Measurements from ENCODE around the gene PTN. TPM values are rescaled to one million over a fixed set of nuclear protein-coding genes. Genes with fewer than 3 reads are reported as not detected.

The PTN gene
- total and polyA plus RNA-seq, 9 of the 15 experiments (the other 6 are each of a cell fraction or from before 2014, with no cell fraction given): not detected

GRCh38 chr7:137304165-137304564 is 39.4 kb downstream of the PTN start:
- no peak for FAIRE-seq
- no peak overlapping the region for H3K4me3 ChIP-seq
- no TSS peak for BruUV-seq (replicated peaks)
- H2AFZ ChIP-seq (ENCODE audit: low read depth, low read length): no peak overlapping the region
- H3K4me1 ChIP-seq (replicated peaks in 1 of 2; ENCODE audit: control insufficient read depth in 2 of 2, insufficient read depth in 2 of 2, low read length in 2 of 2): no peaks in the 10 kb centered on the region
- no peaks in the 10 kb centered on the region for H3K9me1 ChIP-seq (ENCODE audit: control insufficient read depth, insufficient read depth, low read length)
- no peak overlapping the region for H3K4me2 ChIP-seq (ENCODE audit: insufficient read depth, low read length)
- DNase-seq (ENCODE audit: extremely low read depth in 1 of 4, low spot score in 3 of 4): no peak
- intact Hi-C loops (cut with micrococcal nuclease) (no loop called here), in situ Hi-C loops (cut with MboI) (no loop called here)
- H3K27ac ChIP-seq (ENCODE audit: extremely low read depth, low read depth, low read length): no peak overlapping the region
- no peak for ATAC-seq
- no peaks in the 10 kb centered on the region for H3K79me2 ChIP-seq (ENCODE audit: control insufficient read depth, insufficient read depth, low read length)
- no peak overlapping the region for H3K9ac ChIP-seq (ENCODE audit: insufficient read depth in 1 of 2, low read depth in 2 of 2, low read length in 2 of 2)
- no peaks in the 10 kb centered on the region for H3K36me3 ChIP-seq (ENCODE audit: control insufficient read depth, insufficient read depth, low read length)
- no peaks in the 10 kb centered on the region for H3K9me3 ChIP-seq (replicated peaks; ENCODE audit: control insufficient read depth, insufficient read depth, low read depth, low read length)
- H4K20me1 ChIP-seq (replicated peaks; ENCODE audit: control insufficient read depth, insufficient read depth, low read length): no peaks in the 10 kb centered on the region
- TF ChIP-seq ARID3A (IDR thresholded peaks at IDR 0.05; ENCODE audit: borderline replicate concordance, low read depth, low read length) (no peak), ZNF766 (CRISPR knock-in tag; conservative IDR thresholded peaks at IDR 0.05) (no peak), FOXK1 (CRISPR knock-in tag; IDR thresholded peaks at IDR 0.05; ENCODE audit: borderline replicate concordance) (no peak), REST (IDR thresholded peaks at IDR 0.05; ENCODE audit: borderline replicate concordance) (no peak), REST (CRISPR knock-in tag; IDR thresholded peaks at IDR 0.05; ENCODE audit: low read depth) (no peak), CHD2 (IDR thresholded peaks at IDR 0.05; ENCODE audit: low read depth, low read length) (no peak), BRD9 (IDR thresholded peaks at IDR 0.05; ENCODE audit: low read depth, partially characterized antibody) (no peak), MXI1 (IDR thresholded peaks at IDR 0.05; ENCODE audit: low read depth, low read length) (no peak), CSDE1 (IDR thresholded peaks at IDR 0.05) (no peak), ZNF316 (IDR thresholded peaks at IDR 0.05) (no peak), MTA1 (IDR thresholded peaks at IDR 0.05; ENCODE audit: borderline replicate concordance) (no peak), MCM7 (IDR thresholded peaks at IDR 0.05) (no peak), CGGBP1 (CRISPR knock-in tag; IDR thresholded peaks at IDR 0.05) (no peak)
- ChIA-PET POLR2A (no interaction called here), CTCF (ENCODE audit: low intra/inter-chr PET ratio) (no interaction called here)
- WGBS (ENCODE audit: insufficient coverage, low coverage, missing lambda C conversion rate): 0% methylated on average over 1 of the region's 1 CpG
- H3K27me3 ChIP-seq (ENCODE audit: control insufficient read depth in 2 of 2, insufficient read depth in 2 of 2, low read length in 2 of 2): no peaks in the 10 kb centered on the region
